Neuron (in vitro differentiated cells): ENCODE measurements around the gene NUP85.

ENCODE experiments used
- H2AFZ ChIP-seq: one replicate; pipeline ENCODE4 v1.6.1; 2013; ENCODE audit warnings: low read depth, mild to moderate bottlenecking, inconsistent platforms, low read length, moderate library complexity
- H3K27me3 ChIP-seq: one replicate; pipeline ENCODE4 v1.6.1; 2013; ENCODE audit warnings: low read length; ENCODE audit not compliant: insufficient read depth
- H3K36me3 ChIP-seq: one replicate; pipeline ENCODE4 v1.6.1; 2013; ENCODE audit warnings: low read length; ENCODE audit not compliant: insufficient read depth
- H3K4me1 ChIP-seq: one replicate; pipeline ENCODE4 v1.6.1; 2013; ENCODE audit warnings: low read length; ENCODE audit not compliant: insufficient read depth
- H3K4me3 ChIP-seq: 2 replicates; pipeline ENCODE4 v1.5.1; 2013; ENCODE audit warnings: mild to moderate bottlenecking, low read length, moderate library complexity
- H3K9me3 ChIP-seq: one replicate; pipeline ENCODE4 v1.6.1; 2013; ENCODE audit warnings: low read length

NUP85 gene

DNA sequence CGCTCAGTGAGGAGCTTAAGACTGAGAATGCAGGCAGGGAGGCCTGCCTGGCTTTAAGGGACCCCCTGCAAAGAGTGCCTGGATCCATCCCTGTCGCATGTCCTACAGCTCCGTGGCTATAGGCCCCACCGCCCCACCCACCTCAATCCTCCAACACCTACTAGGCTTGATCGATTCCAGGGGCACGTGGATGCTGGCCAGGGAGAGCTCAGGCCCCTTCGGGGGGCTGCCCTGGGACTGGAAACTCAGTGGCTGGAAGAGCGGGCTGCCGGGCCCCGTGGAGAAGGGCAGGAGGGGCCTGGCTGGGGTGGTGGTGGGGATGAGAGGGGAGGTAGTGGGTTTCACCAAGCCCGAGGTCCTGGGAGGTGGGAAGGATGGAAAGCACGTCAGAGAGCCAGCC lies 33.7 kb downstream of the NUP85 start:
- Histone ChIP-seq H2AFZ (no peak overlapping the region), H3K9me3 (no peaks in the 10 kb centered on the region), H3K36me3 (peaks cover 83% of the 10 kb centered on the region)

DNA sequence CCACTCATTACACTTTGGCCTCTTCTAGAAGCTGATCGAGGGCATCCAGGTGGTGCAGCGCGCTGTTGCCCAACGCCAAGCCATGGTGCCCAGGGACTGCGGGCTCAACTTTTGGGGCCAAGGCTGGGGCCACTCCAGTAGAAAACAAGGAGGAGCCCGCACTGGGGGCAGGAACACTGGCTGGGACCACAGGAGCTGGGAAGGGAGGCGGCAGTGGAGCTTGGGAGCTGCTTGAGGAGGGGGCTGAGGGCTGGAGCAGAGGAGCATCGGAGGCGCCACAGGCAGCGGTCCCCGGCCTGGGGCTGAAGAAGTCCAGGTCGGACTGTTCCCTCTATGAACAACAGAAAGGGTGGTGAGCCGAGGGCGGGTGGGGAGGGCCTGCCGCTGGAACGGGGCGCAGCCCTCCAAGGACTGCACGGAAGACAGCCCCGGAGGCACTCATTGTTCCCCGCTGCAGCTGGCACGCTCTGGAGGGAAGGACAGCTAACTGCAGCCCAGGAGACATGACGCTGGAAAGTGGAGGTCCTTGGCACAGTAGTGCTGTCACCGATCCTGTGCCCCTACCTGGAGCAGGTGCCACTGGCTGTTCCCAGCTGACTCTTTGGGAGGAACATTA lies 34.4 kb downstream of the NUP85 start:
- H3K4me3 ChIP-seq, result no peak overlapping the region
- H3K36me3 ChIP-seq, result peaks cover 82% of the 10 kb centered on the region
- no peaks in the 10 kb centered on the region for H3K9me3 ChIP-seq
- H2AFZ ChIP-seq, result no peak overlapping the region
- H3K27me3 ChIP-seq, result no peaks in the 10 kb centered on the region
- H3K4me1 ChIP-seq, result no peaks in the 10 kb centered on the region

More for the DNA sequence above, 33.7 kb downstream of the NUP85 start:
- H3K27me3 ChIP-seq, result no peaks in the 10 kb centered on the region
- H3K4me3 ChIP-seq, result no peak overlapping the region
- H3K4me1 ChIP-seq, result no peaks in the 10 kb centered on the region

DNA sequence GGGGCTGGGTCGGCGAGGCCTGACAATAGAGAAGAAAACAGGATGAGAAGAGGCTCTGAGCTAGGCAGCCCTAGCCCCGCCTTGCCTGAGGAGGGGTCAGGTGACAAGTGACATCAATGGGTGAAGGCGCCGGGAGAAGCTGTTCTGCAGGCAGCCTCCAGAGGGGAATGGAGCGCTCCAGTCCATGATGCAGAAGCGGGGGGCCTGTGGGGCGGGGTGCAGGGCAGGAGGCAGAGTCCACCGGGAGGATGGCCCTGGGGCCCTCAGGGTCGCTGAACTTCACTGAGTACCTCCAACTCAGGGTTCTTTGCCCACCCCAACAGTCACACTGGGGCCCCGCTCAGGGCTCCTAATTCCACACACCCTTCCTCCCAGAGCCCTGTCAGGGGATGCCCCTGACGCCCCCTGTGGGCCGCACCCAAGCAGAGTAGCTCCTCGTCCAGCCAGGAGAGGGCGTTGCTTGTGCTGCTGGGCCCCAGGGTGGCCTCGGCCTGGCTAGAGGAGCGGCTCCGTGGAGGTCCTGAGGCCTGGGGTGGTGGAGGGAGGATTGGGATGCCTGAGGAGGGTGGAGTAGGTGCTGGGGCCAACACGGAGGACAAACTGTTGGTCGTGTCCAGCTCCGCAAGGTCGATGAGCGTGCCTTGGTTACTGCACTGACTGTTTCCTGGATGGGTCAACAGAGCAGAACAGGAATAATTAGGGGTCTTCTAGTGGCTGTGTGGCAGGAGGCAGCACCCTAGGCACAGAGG lies 35.1 kb downstream of the NUP85 start:
- Histone ChIP-seq H3K27me3 (no peaks in the 10 kb centered on the region), H3K36me3 (peaks cover 79% of the 10 kb centered on the region), H3K9me3 (no peaks in the 10 kb centered on the region), H2AFZ (no peak overlapping the region), H3K4me3 (no peak overlapping the region), H3K4me1 (no peaks in the 10 kb centered on the region)

- Histone ChIP-seq H3K27me3 (no peaks in the 10 kb centered on the region), H2AFZ (no peak overlapping the region), H3K4me1 (no peaks in the 10 kb centered on the region), H3K4me3 (no peak overlapping the region), H3K36me3 (peaks cover 81% of the 10 kb centered on the region), H3K9me3 (no peaks in the 10 kb centered on the region)
Observed at GRCh38 chr17:75241143-75241430, 35.6 kb downstream of the NUP85 start.

DNA sequence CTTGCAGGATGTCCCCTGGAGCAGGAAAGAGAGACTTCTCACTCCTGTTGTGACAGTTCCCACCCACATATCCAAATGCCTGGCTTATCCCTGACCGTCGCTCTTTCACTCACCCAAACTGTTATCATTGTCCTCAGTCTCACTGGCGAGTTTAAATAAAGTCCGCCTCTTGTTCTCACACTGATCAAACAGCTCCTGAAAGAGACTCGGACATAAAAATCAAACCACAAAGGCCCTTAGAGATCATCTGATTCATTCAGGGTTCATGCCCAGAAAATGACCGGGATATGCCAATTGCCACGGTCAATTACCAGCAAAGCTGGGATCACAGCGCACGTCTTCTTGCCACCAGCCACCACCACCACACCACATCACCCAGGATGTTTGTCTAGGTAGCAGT lies 36.0 kb downstream of the NUP85 start:
- Histone ChIP-seq H3K9me3 (no peaks in the 10 kb centered on the region), H3K36me3 (peaks cover 81% of the 10 kb centered on the region), H3K27me3 (no peaks in the 10 kb centered on the region), H3K4me1 (no peaks in the 10 kb centered on the region), H3K4me3 (no peak overlapping the region), H2AFZ (no peak overlapping the region)

GRCh38 chr17:75241996-75242460 lies 36.5 kb downstream of the NUP85 start:
- H3K27me3 ChIP-seq, result no peaks in the 10 kb centered on the region
- no peaks in the 10 kb centered on the region for H3K9me3 ChIP-seq
- H2AFZ ChIP-seq, result no peak overlapping the region
- no peaks in the 10 kb centered on the region for H3K4me1 ChIP-seq
- H3K4me3 ChIP-seq, result no peak overlapping the region
- H3K36me3 ChIP-seq, result peaks cover 78% of the 10 kb centered on the region

DNA sequence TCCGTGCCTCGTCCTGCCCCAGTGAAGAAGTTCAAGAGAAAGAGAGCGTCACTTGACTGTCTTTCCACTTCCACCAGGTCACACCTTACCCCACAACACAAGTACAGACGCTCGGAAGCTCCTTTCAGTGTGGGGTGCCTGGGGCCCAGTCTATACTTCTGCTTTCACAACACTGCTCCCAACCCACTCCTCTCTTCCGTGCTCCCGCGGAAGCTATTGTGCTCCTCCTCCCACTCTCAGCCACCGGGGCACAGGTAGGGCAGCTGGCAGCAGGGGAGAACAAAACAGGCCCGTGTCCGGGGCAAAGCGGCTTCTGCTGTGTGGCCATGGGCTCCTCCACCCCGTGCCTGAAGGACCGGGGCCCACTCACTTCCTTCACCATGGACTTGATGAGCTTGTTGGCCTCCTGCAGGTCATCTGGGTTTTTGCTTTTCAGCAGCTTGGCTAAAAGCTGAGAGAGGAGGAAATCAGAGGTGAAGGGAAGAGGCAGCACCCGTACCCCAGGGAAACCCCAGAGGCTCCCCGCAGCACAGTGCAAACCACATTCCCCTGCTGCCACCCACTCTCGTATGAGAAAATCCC lies 37.1 kb downstream of the NUP85 start:
- no peaks in the 10 kb centered on the region for H3K4me1 ChIP-seq
- H3K27me3 ChIP-seq, result no peaks in the 10 kb centered on the region
- no peaks in the 10 kb centered on the region for H3K9me3 ChIP-seq
- no peak overlapping the region for H3K4me3 ChIP-seq
- H2AFZ ChIP-seq, result no peak overlapping the region
- peaks cover 73% of the 10 kb centered on the region for H3K36me3 ChIP-seq

DNA sequence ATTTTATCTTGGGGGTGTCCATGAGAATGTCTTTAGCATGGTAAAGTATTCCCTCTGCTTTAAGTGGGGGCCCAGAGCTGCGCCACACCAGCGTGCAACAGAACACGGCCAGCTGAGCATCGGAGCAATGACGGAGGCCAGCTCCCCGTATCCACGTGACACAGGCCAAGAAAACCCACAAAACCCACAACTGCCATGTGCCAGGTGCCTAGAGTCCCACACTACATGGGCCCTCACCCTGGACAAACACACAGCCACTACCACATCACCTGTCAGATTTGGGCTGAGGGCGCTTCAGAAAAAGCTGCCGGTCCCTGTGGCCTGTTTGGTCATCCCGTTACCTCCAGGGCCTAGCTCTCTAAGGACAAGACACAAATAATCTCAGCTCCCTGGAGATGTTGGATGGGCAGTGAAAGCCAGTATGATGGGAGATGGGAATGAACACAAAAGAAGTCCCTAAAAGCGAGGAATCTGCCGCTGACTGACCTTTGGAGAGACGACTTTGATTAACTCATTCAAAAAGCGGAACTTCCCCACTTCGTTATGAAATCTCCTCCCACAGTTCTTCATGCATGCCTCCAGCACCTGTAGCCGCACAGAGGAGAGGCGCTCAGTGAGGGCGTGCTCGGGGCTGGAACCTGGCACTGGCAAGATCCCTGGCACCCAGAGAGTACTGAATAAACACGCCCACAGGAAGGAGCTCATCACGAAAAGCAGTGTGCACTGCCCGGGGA lies 38.8 kb downstream of the NUP85 start:
- Histone ChIP-seq H3K4me1 (no peaks in the 10 kb centered on the region), H3K36me3 (peaks cover 57% of the 10 kb centered on the region), H3K9me3 (no peaks in the 10 kb centered on the region), H3K27me3 (no peaks in the 10 kb centered on the region), H3K4me3 (no peak overlapping the region), H2AFZ (no peak overlapping the region)

DNA sequence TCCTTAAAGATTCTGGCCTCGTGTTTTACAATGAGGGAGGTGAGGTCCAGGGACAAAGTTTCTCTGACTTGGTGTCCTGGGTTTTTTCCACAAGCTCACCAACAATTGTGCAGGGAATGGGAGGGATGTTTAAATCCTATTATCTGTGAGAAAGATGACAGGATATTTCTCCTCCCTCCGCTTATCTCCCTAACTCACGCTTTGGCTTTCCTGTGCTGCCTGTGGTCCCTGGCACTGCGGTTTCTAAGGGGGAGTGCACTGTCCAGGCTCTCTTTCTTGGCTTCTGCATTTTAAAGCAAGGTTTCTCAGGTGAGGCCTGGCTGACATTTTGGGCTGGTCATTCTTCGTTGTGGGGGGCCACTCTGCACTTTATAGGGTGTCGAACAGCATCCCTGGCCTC lies 39.5 kb downstream of the NUP85 start:
- no peaks in the 10 kb centered on the region for H3K4me1 ChIP-seq
- H3K9me3 ChIP-seq, result no peaks in the 10 kb centered on the region
- no peak overlapping the region for H2AFZ ChIP-seq
- no peak overlapping the region for H3K4me3 ChIP-seq
- H3K27me3 ChIP-seq, result no peaks in the 10 kb centered on the region
- peaks cover 57% of the 10 kb centered on the region for H3K36me3 ChIP-seq

DNA sequence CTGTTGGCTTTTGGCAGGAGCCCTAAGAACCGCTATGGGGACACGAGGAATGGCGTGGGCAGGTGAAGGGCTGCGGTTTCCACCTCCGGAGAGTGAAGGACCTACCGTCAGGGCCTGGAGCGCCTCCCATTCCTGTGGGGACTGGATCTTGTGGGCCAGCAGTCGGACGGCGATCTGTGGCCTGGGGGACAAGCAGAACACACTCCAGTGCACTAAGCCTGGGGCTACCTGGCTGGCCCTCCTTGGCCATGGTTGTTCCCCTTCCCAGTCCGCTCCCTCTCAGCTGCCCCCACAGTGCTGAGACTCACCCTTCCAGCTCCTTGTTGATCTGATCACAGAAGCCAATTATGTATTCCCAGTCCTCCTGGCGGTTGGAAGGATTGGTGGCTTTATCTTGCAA lies 40.9 kb downstream of the NUP85 start:
- Histone ChIP-seq H3K9me3 (no peaks in the 10 kb centered on the region), H3K27me3 (no peaks in the 10 kb centered on the region), H3K4me1 (no peaks in the 10 kb centered on the region), H3K4me3 (no peak overlapping the region), H3K36me3 (peaks cover 47% of the 10 kb centered on the region), H2AFZ (no peak overlapping the region)

GRCh38 chr17:75249564-75249963 lies 44.1 kb downstream of the NUP85 start:
- Histone ChIP-seq H3K4me3 (no peak overlapping the region), H2AFZ (no peak overlapping the region), H3K27me3 (no peaks in the 10 kb centered on the region), H3K9me3 (no peaks in the 10 kb centered on the region), H3K36me3 (peaks cover 18% of the 10 kb centered on the region), H3K4me1 (no peaks in the 10 kb centered on the region)

DNA sequence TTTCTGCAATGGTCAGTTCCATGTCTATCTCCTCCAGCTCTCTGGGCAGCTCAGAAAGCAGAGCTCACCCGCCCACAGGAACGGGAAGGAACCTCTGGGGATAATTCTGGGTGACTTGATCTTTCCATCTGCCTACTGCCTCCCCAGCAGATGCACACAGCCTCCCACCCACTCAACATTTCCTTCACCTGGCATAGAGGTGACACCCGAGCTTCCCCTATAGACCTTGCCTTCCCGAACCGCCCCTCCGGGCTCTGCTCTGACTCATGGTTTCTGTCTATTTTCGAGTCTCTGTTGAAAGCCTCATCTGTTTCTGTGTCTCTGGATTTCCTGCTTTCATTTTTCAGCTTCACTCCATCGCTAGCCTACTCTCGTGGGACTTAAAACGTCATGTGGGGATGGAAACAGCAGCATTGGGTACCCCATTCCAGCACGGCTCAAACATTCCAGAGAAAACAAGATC lies 44.6 kb downstream of the NUP85 start:
- H3K36me3 ChIP-seq, result peaks cover 16% of the 10 kb centered on the region
- H2AFZ ChIP-seq, result no peak overlapping the region
- H3K4me1 ChIP-seq, result no peaks in the 10 kb centered on the region
- no peaks in the 10 kb centered on the region for H3K9me3 ChIP-seq
- H3K4me3 ChIP-seq, result no peak overlapping the region
- H3K27me3 ChIP-seq, result no peaks in the 10 kb centered on the region
